Prostate gland (tissue), 2 donors: ENCODE data around the gene VAV1. TPM values are rescaled to one million over a fixed set of nuclear protein-coding genes. Genes with fewer than 3 reads are reported as not detected.
A peak's percentile ranks its signal among the peaks of the same experiment; 100 is the strongest.

Source experiments
- DNase-seq: peaks from one replicate; pipeline ENCODE4 v3.0.0-alpha.2; 2019; ENCODE audit warnings: low spot score
- H3K27ac ChIP-seq, 2 donors: fragments of 200-600 bp; sonication (generic); 2 replicates each; pipeline ENCODE4 v1.5.1; 2017 to 2019
- H3K27me3 ChIP-seq: fragments of 200-600 bp; sonication (generic); replicated peaks from 2 replicates; pipeline ENCODE4 v1.5.1; 2019; ENCODE audit not compliant: insufficient read depth
- H3K36me3 ChIP-seq, 2 donors: fragments of 200-600 bp; sonication (generic); 1 replicate in 1 of 2; 2 replicates in 1 of 2; pipeline versions ENCODE4 v1.5.1 to v1.8.1; 2017 to 2019
- H3K4me1 ChIP-seq: fragments of 200-600 bp; sonication (generic); replicated peaks from 2 replicates; pipeline ENCODE4 v1.5.1; 2019
- H3K4me3 ChIP-seq, 2 donors: fragments of 200-600 bp; sonication (generic); 2 replicates each; pipeline ENCODE4 v1.5.1; 2017 to 2019
- H3K9me3 ChIP-seq: fragments of 200-600 bp; sonication (generic); 2 replicates; pipeline ENCODE4 v1.5.1; 2017
- POLR2A ChIP-seq: fragments of 450-650 bp; IDR thresholded peaks from one replicate; pipeline ENCODE4 v1.6.1; 2016; ENCODE audit warnings: antibody characterized with exemption, mild to moderate bottlenecking
- POLR2AphosphoS5 ChIP-seq: sonication (generic); formaldehyde crosslinking; IDR thresholded peaks from one replicate; pipeline ENCODE4 v1.6.1; 2017; ENCODE audit warnings: antibody characterized with exemption
- WGBS: methylation state at CpG from one replicate; pipeline ENCODE4 v1.1.5; 2018; 5-methylcytosine and 5-hydroxymethylcytosine counted together
- intact Hi-C: fragments of 100-400 bp; cut with DNase I; formaldehyde crosslinking; loops from one replicate; pipeline ENCODE4 v1.14.2; 2022
- total RNA-seq, 2 donors: library from RNA; depleted of rRNA; stranded (reverse); fragments of >200 nt; gene quantifications; one replicate each; pipeline ENCODE4 v1.1.0, GENCODE V29; 2016
- TF ChIP-seq, protein P1 (sequence below), 4 experiments: fragments of 200-600 bp in 2 of 4; fragments of 450-650 bp in 2 of 4; sonication (generic) in 2 of 4; IDR thresholded peaks; 1 replicate in 3 of 4; 2 replicates in 1 of 4; pipeline ENCODE4 v1.5.1; 2016 to 2019; ENCODE audit warnings: antibody characterized with exemption in 4 of 4, mild to moderate bottlenecking in 2 of 4, moderate library complexity in 2 of 4

VAV1 gene
- total RNA-seq, 2 donors from 2014 or later = 3.6 to 4.8 TPM

- intact Hi-C loops = loop anchor here (10.0 kb wide), 1 partner anchor 196 kb away; the partner anchor contains the start of gene TNFSF9
- H3K27me3 ChIP-seq = no peaks in the 10 kb centered on the region
- WGBS = 88% methylated on average over 17 of the region's 30 CpGs
These were observed 41.4 kb upstream of the VAV1 start for GRCh38 chr19:6730941-6731670.

GRCh38 chr19:6731822-6732221 is 40.7 kb upstream of the VAV1 start:
- intact Hi-C loops = loop anchor here (10.0 kb wide), 1 partner anchor 197 kb away; the partner anchor contains the start of gene TNFSF9
- H3K4me3 ChIP-seq = no peak overlapping the region
- peaks cover 0 to 7% of the 10 kb centered on the region in 2 donors for H3K36me3 ChIP-seq
- H3K9me3 ChIP-seq = no peaks in the 10 kb centered on the region
- H3K27ac ChIP-seq = peak overlapping the region in 1 of 2 donors; percentile 78
- TF ChIP-seq, protein P1, sequence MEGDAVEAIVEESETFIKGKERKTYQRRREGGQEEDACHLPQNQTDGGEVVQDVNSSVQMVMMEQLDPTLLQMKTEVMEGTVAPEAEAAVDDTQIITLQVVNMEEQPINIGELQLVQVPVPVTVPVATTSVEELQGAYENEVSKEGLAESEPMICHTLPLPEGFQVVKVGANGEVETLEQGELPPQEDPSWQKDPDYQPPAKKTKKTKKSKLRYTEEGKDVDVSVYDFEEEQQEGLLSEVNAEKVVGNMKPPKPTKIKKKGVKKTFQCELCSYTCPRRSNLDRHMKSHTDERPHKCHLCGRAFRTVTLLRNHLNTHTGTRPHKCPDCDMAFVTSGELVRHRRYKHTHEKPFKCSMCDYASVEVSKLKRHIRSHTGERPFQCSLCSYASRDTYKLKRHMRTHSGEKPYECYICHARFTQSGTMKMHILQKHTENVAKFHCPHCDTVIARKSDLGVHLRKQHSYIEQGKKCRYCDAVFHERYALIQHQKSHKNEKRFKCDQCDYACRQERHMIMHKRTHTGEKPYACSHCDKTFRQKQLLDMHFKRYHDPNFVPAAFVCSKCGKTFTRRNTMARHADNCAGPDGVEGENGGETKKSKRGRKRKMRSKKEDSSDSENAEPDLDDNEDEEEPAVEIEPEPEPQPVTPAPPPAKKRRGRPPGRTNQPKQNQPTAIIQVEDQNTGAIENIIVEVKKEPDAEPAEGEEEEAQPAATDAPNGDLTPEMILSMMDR (IDR thresholded peaks at IDR 0.05) = no peak
- TF ChIP-seq POLR2AphosphoS5 (no peak), POLR2A (no peak)
- peaks cover 8% of the 10 kb centered on the region for H3K4me1 ChIP-seq
- no peak for DNase-seq
- H3K27me3 ChIP-seq = no peaks in the 10 kb centered on the region
- 95% methylated on average over 22 of the region's 22 CpGs for WGBS

More at GRCh38 chr19:6730941-6731670, 41.4 kb upstream of the VAV1 start:
- Histone ChIP-seq H3K27ac (peak overlapping the region; percentile 75 to 78), H3K36me3 (peaks cover 0 to 7% of the 10 kb centered on the region in 2 donors), H3K4me1 (peaks cover 8% of the 10 kb centered on the region), H3K9me3 (no peaks in the 10 kb centered on the region), H3K4me3 (peak overlapping the region in 1 of 2 donors; percentile 32)
- no peak for DNase-seq
- TF ChIP-seq POLR2AphosphoS5 = no peak
- TF ChIP-seq, protein P1 (IDR thresholded peaks at IDR 0.05) = no peak
- no peak for TF ChIP-seq POLR2A

- no peaks in the 10 kb centered on the region for H3K27me3 ChIP-seq
- TF ChIP-seq POLR2A (no peak), POLR2AphosphoS5 (no peak)
- TF ChIP-seq, protein P1 (IDR thresholded peaks at IDR 0.05) = no peak
- H3K4me1 ChIP-seq = peaks cover 8% of the 10 kb centered on the region
- no peak for DNase-seq
- peaks cover 0 to 7% of the 10 kb centered on the region in 2 donors for H3K36me3 ChIP-seq
- no peak overlapping the region for H3K4me3 ChIP-seq
- WGBS = 96% methylated on average over 20 of the region's 21 CpGs
- intact Hi-C loops = loop anchor here (10.0 kb wide), 1 partner anchor 198 kb away; the partner anchor contains the start of gene TNFSF9
- no peak overlapping the region for H3K27ac ChIP-seq
- H3K9me3 ChIP-seq = no peaks in the 10 kb centered on the region
These were observed 39.6 kb upstream of the VAV1 start for GRCh38 chr19:6732803-6733337.

- H3K4me1 ChIP-seq = peaks cover 13% of the 10 kb centered on the region
- DNase-seq = no peak
- peaks cover 0 to 7% of the 10 kb centered on the region in 2 donors for H3K36me3 ChIP-seq
- intact Hi-C loops = loop anchor here (10.0 kb wide), 1 partner anchor 199 kb away; the partner anchor contains the start of gene TNFSF9
- H3K9me3 ChIP-seq = no peaks in the 10 kb centered on the region
- H3K27ac ChIP-seq = no peak overlapping the region
- TF ChIP-seq POLR2A (no peak), POLR2AphosphoS5 (no peak)
- TF ChIP-seq, protein P1 (IDR thresholded peaks at IDR 0.05) = no peak
- no peak overlapping the region for H3K4me3 ChIP-seq
- WGBS = 91% methylated on average over 29 of the region's 29 CpGs
- no peaks in the 10 kb centered on the region for H3K27me3 ChIP-seq
These were observed 39.0 kb upstream of the VAV1 start for GRCh38 chr19:6733338-6734095.
